ENCODE results near the gene OAT. TPM values are rescaled to one million over a fixed set of nuclear protein-coding genes. Genes with fewer than 3 reads are reported as not detected.
"Not testable (repeated sequence)": the region's sequence is repeated elsewhere in the genome, so short reads cannot be mapped to it uniquely, and the experiment has no call there.

OAT gene
- total RNA-seq, 2 donors from 2014 or later: 29.5 to 34.3 TPM

GRCh38 chr10:124453960-124454610, 35.4 kb upstream of the OAT start:
- Mint-ChIP-seq H3K4me1 (ENCODE audit: low read depth) (peaks cover 9% of the 10 kb centered on the region), H3K9me3 (no peaks in the 10 kb centered on the region), H3K27ac (no peak overlapping the region), H3K27me3 (ENCODE audit: low read depth) (peaks cover 71% of the 10 kb centered on the region), H3K36me3 (ENCODE audit: insufficient read depth in 2 of 2) (peaks cover 0 to 1% of the 10 kb centered on the region in 2 donors), H3K4me3 (no peak overlapping the region)
- ATAC-seq (replicated peaks in 1 of 2) (no peak), DNase-seq (no peak)

- peaks cover 0 to 3% of the 10 kb centered on the region in 2 donors for H3K36me3 Mint-ChIP-seq (ENCODE audit: insufficient read depth in 2 of 2)
- no peaks in the 10 kb centered on the region for H3K9me3 Mint-ChIP-seq
- no peak overlapping the region for H3K27ac Mint-ChIP-seq
- peak overlapping the region; percentile 24 to 74 for H3K4me3 Mint-ChIP-seq
- peaks cover 87% of the 10 kb centered on the region for H3K27me3 Mint-ChIP-seq (ENCODE audit: low read depth)
- ATAC-seq (replicated peaks in 1 of 2): no peak
- H3K4me1 Mint-ChIP-seq (ENCODE audit: low read depth): peaks cover 21% of the 10 kb centered on the region
- DNase-seq: no peak
Measured at GRCh38 chr10:124451276-124451675, 32.6 kb upstream of the OAT start.

GRCh38 chr10:124450783-124451057, 32.0 kb upstream of the OAT start:
- H3K4me1 Mint-ChIP-seq (ENCODE audit: low read depth): peaks cover 21% of the 10 kb centered on the region
- DNase-seq (no peak), ATAC-seq (replicated peaks in 1 of 2) (no peak)
- H3K4me3 Mint-ChIP-seq: peak overlapping the region; percentile 71 to 74
- H3K27ac Mint-ChIP-seq: no peak overlapping the region
- peaks cover 87% of the 10 kb centered on the region for H3K27me3 Mint-ChIP-seq (ENCODE audit: low read depth)
- no peaks in the 10 kb centered on the region for H3K9me3 Mint-ChIP-seq
- H3K36me3 Mint-ChIP-seq (ENCODE audit: insufficient read depth in 2 of 2): peaks cover 0 to 3% of the 10 kb centered on the region in 2 donors

- peaks cover 89% of the 10 kb centered on the region for H3K27me3 Mint-ChIP-seq (ENCODE audit: low read depth)
- H3K4me3 Mint-ChIP-seq: peak within 1 kb of the TSS; percentile 71 to 74
- H3K9me3 Mint-ChIP-seq: no peaks in the 10 kb centered on the region
- peaks cover 21% of the 10 kb centered on the region for H3K4me1 Mint-ChIP-seq (ENCODE audit: low read depth)
- DNase-seq: peak; percentile 13 to 22
- H3K27ac Mint-ChIP-seq: no peak within 1 kb of the TSS
- peaks cover 0 to 3% of the 10 kb centered on the region in 2 donors for H3K36me3 Mint-ChIP-seq (ENCODE audit: insufficient read depth in 2 of 2)
- ATAC-seq (replicated peaks in 1 of 2): peak; percentile 41 to 62
Measured at GRCh38 chr10:124450012-124450782, 31.5 kb upstream of the OAT start, which contains the start of gene NKX1-2. NKX1-2 (minus strand) TSS chr10:124450035; CDS start chr10:124449943, 92 bp downstream.

- ATAC-seq (replicated peaks in 1 of 2) (peak; percentile 25 to 32), DNase-seq (no peak)
- Mint-ChIP-seq H3K27me3 (ENCODE audit: low read depth) (peaks cover 89% of the 10 kb centered on the region), H3K4me3 (peak overlapping the region; percentile 67 to 73), H3K36me3 (ENCODE audit: insufficient read depth in 2 of 2) (peaks cover 0 to 3% of the 10 kb centered on the region in 2 donors), H3K4me1 (ENCODE audit: low read depth) (peaks cover 21% of the 10 kb centered on the region), H3K27ac (no peak overlapping the region), H3K9me3 (no peaks in the 10 kb centered on the region)
Measured at GRCh38 chr10:124449170-124450011, 30.7 kb upstream of the OAT start.

GRCh38 chr10:124448696-124449169, 30.0 kb upstream of the OAT start:
- Mint-ChIP-seq H3K27me3 (ENCODE audit: low read depth) (peaks cover 83% of the 10 kb centered on the region), H3K4me1 (ENCODE audit: low read depth) (peaks cover 21% of the 10 kb centered on the region), H3K9me3 (no peaks in the 10 kb centered on the region), H3K27ac (no peak overlapping the region), H3K4me3 (peak overlapping the region; percentile 67 to 83), H3K36me3 (ENCODE audit: insufficient read depth in 2 of 2) (peaks cover 0 to 3% of the 10 kb centered on the region in 2 donors)
- DNase-seq (no peak), ATAC-seq (replicated peaks in 1 of 2) (no peak)

- ATAC-seq (replicated peaks in 1 of 2) (peak; percentile 35 to 43), DNase-seq (peak in 1 of 2 donors; percentile 18)
- Mint-ChIP-seq H3K4me1 (ENCODE audit: low read depth) (peaks cover 21% of the 10 kb centered on the region), H3K27me3 (ENCODE audit: low read depth) (peaks cover 75% of the 10 kb centered on the region), H3K9me3 (no peaks in the 10 kb centered on the region), H3K36me3 (ENCODE audit: insufficient read depth in 2 of 2) (peaks cover 0 to 3% of the 10 kb centered on the region in 2 donors), H3K27ac (no peak overlapping the region), H3K4me3 (peak overlapping the region; percentile 77 to 83)
Measured at GRCh38 chr10:124447751-124448466, 29.2 kb upstream of the OAT start.

- no peaks in the 10 kb centered on the region for H3K9me3 Mint-ChIP-seq
- no peak for ATAC-seq (replicated peaks in 1 of 2)
- no peak for DNase-seq
- H3K27me3 Mint-ChIP-seq (ENCODE audit: low read depth): peaks cover 72% of the 10 kb centered on the region
- H3K36me3 Mint-ChIP-seq (ENCODE audit: insufficient read depth in 2 of 2): peaks cover 0 to 3% of the 10 kb centered on the region in 2 donors
- H3K27ac Mint-ChIP-seq: no peak overlapping the region
- H3K4me1 Mint-ChIP-seq (ENCODE audit: low read depth): peaks cover 21% of the 10 kb centered on the region
- H3K4me3 Mint-ChIP-seq: peak overlapping the region; percentile 65
Measured at GRCh38 chr10:124446830-124447750, 28.4 kb upstream of the OAT start.

GRCh38 chr10:124441694-124442093, 23.0 kb upstream of the OAT start:
- H3K4me1 Mint-ChIP-seq (ENCODE audit: low read depth); H3K9me3 Mint-ChIP-seq; ATAC-seq (replicated peaks in 1 of 2); H3K4me3 Mint-ChIP-seq; DNase-seq; H3K27ac Mint-ChIP-seq; H3K36me3 Mint-ChIP-seq (ENCODE audit: insufficient read depth in 2 of 2): not testable (repeated sequence)
- peaks cover 29% of the 10 kb centered on the region for H3K27me3 Mint-ChIP-seq (ENCODE audit: low read depth)

- H3K4me3 Mint-ChIP-seq: no peak overlapping the region
- DNase-seq (no peak), ATAC-seq (replicated peaks in 1 of 2) (no peak)
- no peaks in the 10 kb centered on the region for H3K27me3 Mint-ChIP-seq (ENCODE audit: low read depth)
- H3K4me1 Mint-ChIP-seq (ENCODE audit: low read depth): no peaks in the 10 kb centered on the region
- H3K36me3 Mint-ChIP-seq (ENCODE audit: insufficient read depth in 2 of 2): no peaks in the 10 kb centered on the region
- H3K9me3 Mint-ChIP-seq: no peaks in the 10 kb centered on the region
- H3K27ac Mint-ChIP-seq: no peak overlapping the region
Measured at GRCh38 chr10:124436191-124436638, 17.5 kb upstream of the OAT start.

GRCh38 chr10:124435683-124436082, 17.0 kb upstream of the OAT start:
- H3K27ac Mint-ChIP-seq; DNase-seq; H3K4me3 Mint-ChIP-seq; H3K4me1 Mint-ChIP-seq (ENCODE audit: low read depth); H3K9me3 Mint-ChIP-seq; H3K36me3 Mint-ChIP-seq (ENCODE audit: insufficient read depth in 2 of 2); ATAC-seq (replicated peaks in 1 of 2); H3K27me3 Mint-ChIP-seq (ENCODE audit: low read depth): not testable (repeated sequence)

GRCh38 chr10:124433461-124433860, 14.7 kb upstream of the OAT start:
- no peak for ATAC-seq (replicated peaks in 1 of 2)
- Mint-ChIP-seq H3K27ac (no peak overlapping the region), H3K4me1 (ENCODE audit: low read depth) (no peaks in the 10 kb centered on the region), H3K9me3 (no peaks in the 10 kb centered on the region), H3K36me3 (ENCODE audit: insufficient read depth in 2 of 2) (no peaks in the 10 kb centered on the region), H3K27me3 (ENCODE audit: low read depth) (no peaks in the 10 kb centered on the region), H3K4me3 (no peak overlapping the region)
- DNase-seq: no peak
